ENCODE data around the gene CTDSPL.

CTDSPL gene

DNA sequence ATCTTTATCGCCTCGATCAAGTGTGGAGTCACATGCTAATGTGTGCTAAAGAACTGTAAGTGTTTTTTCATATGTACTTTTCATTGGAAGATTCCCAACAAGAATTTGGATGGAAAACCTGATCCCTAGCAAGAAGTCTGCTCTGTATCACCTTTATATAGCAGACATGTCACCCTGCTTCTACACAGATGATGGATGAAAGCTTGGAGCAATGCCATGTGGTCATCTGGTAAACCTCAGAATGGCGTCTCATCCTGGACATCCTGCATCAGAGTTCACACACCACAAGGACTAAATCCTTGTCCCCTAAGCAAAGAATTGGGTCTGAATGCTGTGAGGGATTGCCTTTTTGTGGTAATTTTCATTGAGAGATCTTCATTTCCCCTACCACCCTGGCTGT, 42.1 kb upstream of the CTDSPL start:
- Histone ChIP-seq H2BK5ac (ENCODE audit: low read length) (no peak overlapping the region), H4K5ac (ENCODE audit: low read length) (no peak overlapping the region), H4K8ac (ENCODE audit: low read depth, low read length) (no peak overlapping the region), H3K4me2 (ENCODE audit: low read length) (no peak overlapping the region), H2BK120ac (ENCODE audit: low read depth, low read length) (no peak overlapping the region), H3K4me3 (ENCODE audit: low read length) (no peak overlapping the region), H3K56ac (ENCODE audit: low read length) (no peak overlapping the region), H3K27me3 (ENCODE audit: insufficient read depth, low read length, poor library complexity) (no peaks in the 10 kb centered on the region), H3K4ac (ENCODE audit: low read depth, low read length) (no peak overlapping the region), H3K4me1 (ENCODE audit: control insufficient read depth, low read depth, low read length) (no peaks in the 10 kb centered on the region), H3K18ac (ENCODE audit: low read length) (no peak overlapping the region), H3K79me2 (ENCODE audit: control insufficient read depth, insufficient read depth, low read length) (no peaks in the 10 kb centered on the region), H2AK5ac (ENCODE audit: low read length) (no peak overlapping the region), H3K9ac (ENCODE audit: low read length) (no peak overlapping the region), H3K27ac (ENCODE audit: low read depth, low read length) (no peak overlapping the region), H2BK15ac (replicated peaks; ENCODE audit: low read depth) (no peak overlapping the region), H3K23ac (ENCODE audit: low read length) (no peak overlapping the region), H3K36me3 (ENCODE audit: control insufficient read depth, insufficient read depth, low read length) (no peaks in the 10 kb centered on the region), H3K79me1 (ENCODE audit: low read length) (no peaks in the 10 kb centered on the region)
- DNase-seq = no peak
- WGBS (ENCODE audit: extremely low coverage, insufficient coverage, low lambda C conversion rate) = no CpG with 5 or more reads among the region's 3 CpGs

DNA sequence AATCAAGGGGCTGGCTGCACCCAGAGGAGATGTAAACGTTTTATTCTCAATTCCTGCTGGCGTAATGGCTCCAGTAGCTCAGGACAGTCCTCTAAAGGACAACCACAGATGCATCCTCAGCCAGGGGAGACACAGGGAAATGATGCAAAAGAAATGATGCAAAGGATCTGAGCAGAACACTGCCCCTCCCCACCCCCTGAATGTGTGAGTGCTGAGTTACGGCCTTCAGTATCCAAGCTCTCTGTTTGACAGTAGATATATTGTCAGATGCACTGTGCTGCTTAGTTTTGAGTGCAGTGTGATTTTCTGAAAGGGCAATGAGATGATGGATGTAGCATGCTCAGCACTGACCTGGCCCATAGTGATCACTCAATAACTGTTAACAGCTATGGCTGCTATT, 41.4 kb upstream of the CTDSPL start:
- H3K79me1 ChIP-seq (ENCODE audit: low read length) = no peaks in the 10 kb centered on the region
- no peak overlapping the region for H2BK120ac ChIP-seq (ENCODE audit: low read depth, low read length)
- no peaks in the 10 kb centered on the region for H3K27me3 ChIP-seq (ENCODE audit: insufficient read depth, low read length, poor library complexity)
- H4K8ac ChIP-seq (ENCODE audit: low read depth, low read length) = no peak overlapping the region
- H3K36me3 ChIP-seq (ENCODE audit: control insufficient read depth, insufficient read depth, low read length) = no peaks in the 10 kb centered on the region
- H3K27ac ChIP-seq (ENCODE audit: low read depth, low read length) = no peak overlapping the region
- no peak overlapping the region for H2AK5ac ChIP-seq (ENCODE audit: low read length)
- no peak overlapping the region for H3K9ac ChIP-seq (ENCODE audit: low read length)
- H3K56ac ChIP-seq (ENCODE audit: low read length) = no peak overlapping the region
- no peak overlapping the region for H3K18ac ChIP-seq (ENCODE audit: low read length)
- WGBS (ENCODE audit: extremely low coverage, insufficient coverage, low lambda C conversion rate) = no CpG with 5 or more reads among the region's 3 CpGs
- no peaks in the 10 kb centered on the region for H3K4me1 ChIP-seq (ENCODE audit: control insufficient read depth, low read depth, low read length)
- H3K4me3 ChIP-seq (ENCODE audit: low read length) = no peak overlapping the region
- no peak overlapping the region for H3K23ac ChIP-seq (ENCODE audit: low read length)
- H4K5ac ChIP-seq (ENCODE audit: low read length) = no peak overlapping the region
- no peak overlapping the region for H2BK15ac ChIP-seq (replicated peaks; ENCODE audit: low read depth)
- no peak overlapping the region for H3K4me2 ChIP-seq (ENCODE audit: low read length)
- no peak for DNase-seq
- no peak overlapping the region for H2BK5ac ChIP-seq (ENCODE audit: low read length)
- H3K79me2 ChIP-seq (ENCODE audit: control insufficient read depth, insufficient read depth, low read length) = no peaks in the 10 kb centered on the region
- no peak overlapping the region for H3K4ac ChIP-seq (ENCODE audit: low read depth, low read length)

DNA sequence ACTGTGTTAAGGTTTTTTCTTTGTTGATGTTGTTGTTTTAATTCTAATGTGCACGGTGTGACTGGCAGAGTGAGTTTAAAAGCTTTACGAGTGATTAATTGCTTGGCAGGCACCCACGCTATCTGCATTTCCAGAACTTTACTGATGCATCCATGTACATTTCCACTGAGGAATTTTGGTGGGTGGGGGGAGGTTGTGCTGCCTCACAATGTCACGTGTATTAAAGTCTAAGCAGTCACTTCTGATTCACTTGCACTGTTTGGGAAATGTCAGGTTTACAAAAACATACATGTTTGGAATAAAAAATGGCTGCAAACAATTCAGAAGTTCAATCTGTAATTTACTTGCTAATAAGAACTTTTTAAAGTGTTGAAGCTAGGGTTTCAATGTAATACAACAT, 38.5 kb upstream of the CTDSPL start:
- H3K4me1 ChIP-seq (ENCODE audit: control insufficient read depth, low read depth, low read length) = no peaks in the 10 kb centered on the region
- no peak overlapping the region for H3K27ac ChIP-seq (ENCODE audit: low read depth, low read length)
- no peak overlapping the region for H3K4me3 ChIP-seq (ENCODE audit: low read length)
- H2BK5ac ChIP-seq (ENCODE audit: low read length) = no peak overlapping the region
- H2BK15ac ChIP-seq (replicated peaks; ENCODE audit: low read depth) = no peak overlapping the region
- no peak overlapping the region for H2BK120ac ChIP-seq (ENCODE audit: low read depth, low read length)
- H3K79me2 ChIP-seq (ENCODE audit: control insufficient read depth, insufficient read depth, low read length) = no peaks in the 10 kb centered on the region
- no peaks in the 10 kb centered on the region for H3K79me1 ChIP-seq (ENCODE audit: low read length)
- DNase-seq = no peak
- no CpG with 5 or more reads among the region's 4 CpGs for WGBS (ENCODE audit: extremely low coverage, insufficient coverage, low lambda C conversion rate)
- no peak overlapping the region for H3K18ac ChIP-seq (ENCODE audit: low read length)
- H4K5ac ChIP-seq (ENCODE audit: low read length) = no peak overlapping the region
- H3K4ac ChIP-seq (ENCODE audit: low read depth, low read length) = no peak overlapping the region
- H3K23ac ChIP-seq (ENCODE audit: low read length) = no peak overlapping the region
- no peak overlapping the region for H3K56ac ChIP-seq (ENCODE audit: low read length)
- no peak overlapping the region for H3K9ac ChIP-seq (ENCODE audit: low read length)
- no peak overlapping the region for H4K8ac ChIP-seq (ENCODE audit: low read depth, low read length)
- no peak overlapping the region for H2AK5ac ChIP-seq (ENCODE audit: low read length)
- no peaks in the 10 kb centered on the region for H3K36me3 ChIP-seq (ENCODE audit: control insufficient read depth, insufficient read depth, low read length)
- no peaks in the 10 kb centered on the region for H3K27me3 ChIP-seq (ENCODE audit: insufficient read depth, low read length, poor library complexity)
- H3K4me2 ChIP-seq (ENCODE audit: low read length) = no peak overlapping the region

DNA sequence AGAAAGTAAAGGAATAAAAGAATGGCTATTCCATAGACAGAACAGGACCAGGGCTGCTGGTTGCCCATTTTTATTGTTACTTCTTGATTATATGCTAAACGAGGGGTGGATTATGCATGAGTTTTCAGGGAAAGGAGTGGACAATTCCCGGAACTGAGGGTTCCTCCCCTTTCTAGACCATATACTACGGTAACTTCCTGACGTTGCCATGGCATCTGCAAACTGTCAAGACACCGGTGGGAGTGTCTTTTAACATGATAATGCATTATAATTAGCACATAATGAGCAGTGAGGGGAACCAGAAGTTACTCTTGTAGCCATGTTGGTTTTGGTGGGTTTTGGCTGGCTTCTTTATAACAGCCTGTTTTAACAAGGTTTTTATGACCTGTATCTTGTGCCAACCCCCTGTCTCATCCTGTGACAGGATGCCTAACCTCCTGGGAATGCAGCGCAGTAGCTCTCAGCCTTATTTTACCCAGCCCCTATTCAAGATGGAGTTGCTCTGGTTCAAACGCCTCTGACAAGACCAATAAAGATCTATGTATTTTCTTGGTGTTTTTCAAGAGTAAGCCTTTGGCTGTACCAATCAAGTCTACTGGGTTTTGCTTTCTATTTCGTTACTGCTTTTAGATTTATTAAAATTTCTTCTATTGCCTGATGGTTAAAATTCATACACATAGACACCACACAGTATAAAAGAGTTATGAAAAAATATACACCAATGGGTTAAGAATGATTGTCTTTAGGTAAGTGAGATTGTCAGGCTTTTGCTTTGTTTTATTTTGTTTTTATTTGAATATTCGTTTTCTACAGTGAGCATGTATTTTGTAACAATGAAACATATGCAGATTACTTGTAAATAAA, 37.4 kb upstream of the CTDSPL start:
- no peaks in the 10 kb centered on the region for H3K27me3 ChIP-seq (ENCODE audit: insufficient read depth, low read length, poor library complexity)
- no peak overlapping the region for H2BK5ac ChIP-seq (ENCODE audit: low read length)
- H2AK5ac ChIP-seq (ENCODE audit: low read length) = no peak overlapping the region
- no peak overlapping the region for H3K4ac ChIP-seq (ENCODE audit: low read depth, low read length)
- no peak overlapping the region for H4K8ac ChIP-seq (ENCODE audit: low read depth, low read length)
- H4K5ac ChIP-seq (ENCODE audit: low read length) = no peak overlapping the region
- H3K18ac ChIP-seq (ENCODE audit: low read length) = no peak overlapping the region
- no peaks in the 10 kb centered on the region for H3K36me3 ChIP-seq (ENCODE audit: control insufficient read depth, insufficient read depth, low read length)
- no peak overlapping the region for H3K4me3 ChIP-seq (ENCODE audit: low read length)
- no peak overlapping the region for H3K9ac ChIP-seq (ENCODE audit: low read length)
- 100% methylated on average over 1 of the region's 9 CpGs for WGBS (ENCODE audit: extremely low coverage, insufficient coverage, low lambda C conversion rate)
- H3K27ac ChIP-seq (ENCODE audit: low read depth, low read length) = no peak overlapping the region
- DNase-seq = peak; percentile 67
- H3K4me1 ChIP-seq (ENCODE audit: control insufficient read depth, low read depth, low read length) = no peaks in the 10 kb centered on the region
- H3K4me2 ChIP-seq (ENCODE audit: low read length) = no peak overlapping the region
- H3K79me1 ChIP-seq (ENCODE audit: low read length) = no peaks in the 10 kb centered on the region
- no peak overlapping the region for H2BK120ac ChIP-seq (ENCODE audit: low read depth, low read length)
- H3K56ac ChIP-seq (ENCODE audit: low read length) = no peak overlapping the region
- no peaks in the 10 kb centered on the region for H3K79me2 ChIP-seq (ENCODE audit: control insufficient read depth, insufficient read depth, low read length)
- H2BK15ac ChIP-seq (replicated peaks; ENCODE audit: low read depth) = no peak overlapping the region
- no peak overlapping the region for H3K23ac ChIP-seq (ENCODE audit: low read length)

DNA sequence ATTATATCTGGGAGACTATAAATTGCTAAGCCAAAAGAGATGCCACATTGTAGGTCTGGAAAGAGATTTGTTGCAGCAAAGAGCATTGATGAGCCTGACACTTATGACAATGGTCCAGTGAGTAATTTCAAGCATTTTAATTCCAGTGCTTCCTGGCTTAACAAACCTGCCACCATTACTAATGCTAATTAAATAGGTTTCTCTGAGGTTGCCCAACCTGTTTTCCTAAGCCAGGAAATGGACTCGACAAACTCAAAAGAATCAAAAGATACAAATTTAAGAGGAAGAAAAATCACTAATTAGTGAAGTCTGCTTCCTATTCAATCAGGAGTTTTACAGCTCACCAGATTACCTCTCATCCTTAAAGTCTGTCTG, 36.7 kb upstream of the CTDSPL start:
- no peaks in the 10 kb centered on the region for H3K36me3 ChIP-seq (ENCODE audit: control insufficient read depth, insufficient read depth, low read length)
- H3K79me1 ChIP-seq (ENCODE audit: low read length) = no peaks in the 10 kb centered on the region
- H3K4me3 ChIP-seq (ENCODE audit: low read length) = no peak overlapping the region
- H2AK5ac ChIP-seq (ENCODE audit: low read length) = no peak overlapping the region
- H2BK5ac ChIP-seq (ENCODE audit: low read length) = no peak overlapping the region
- no peak overlapping the region for H4K8ac ChIP-seq (ENCODE audit: low read depth, low read length)
- no peak overlapping the region for H4K5ac ChIP-seq (ENCODE audit: low read length)
- no peak overlapping the region for H3K56ac ChIP-seq (ENCODE audit: low read length)
- H3K79me2 ChIP-seq (ENCODE audit: control insufficient read depth, insufficient read depth, low read length) = no peaks in the 10 kb centered on the region
- H3K23ac ChIP-seq (ENCODE audit: low read length) = no peak overlapping the region
- no peak overlapping the region for H3K4me2 ChIP-seq (ENCODE audit: low read length)
- H2BK120ac ChIP-seq (ENCODE audit: low read depth, low read length) = no peak overlapping the region
- no peak overlapping the region for H2BK15ac ChIP-seq (replicated peaks; ENCODE audit: low read depth)
- WGBS (ENCODE audit: extremely low coverage, insufficient coverage, low lambda C conversion rate) = no CpG with 5 or more reads among the region's 1 CpG
- H3K4me1 ChIP-seq (ENCODE audit: control insufficient read depth, low read depth, low read length) = no peaks in the 10 kb centered on the region
- no peak overlapping the region for H3K18ac ChIP-seq (ENCODE audit: low read length)
- peak; percentile 32 for DNase-seq
- no peak overlapping the region for H3K4ac ChIP-seq (ENCODE audit: low read depth, low read length)
- H3K27ac ChIP-seq (ENCODE audit: low read depth, low read length) = no peak overlapping the region
- no peaks in the 10 kb centered on the region for H3K27me3 ChIP-seq (ENCODE audit: insufficient read depth, low read length, poor library complexity)
- no peak overlapping the region for H3K9ac ChIP-seq (ENCODE audit: low read length)
